Astrocyte of the hippocampus (primary cell): ENCODE measurements around the gene TPRG1.
A peak's percentile ranks its signal among the peaks of the same experiment; 100 is the strongest.

ENCODE experiments used
- DNase-seq: peaks from one replicate; pipeline ENCODE4 v3.0.0; 2011; ENCODE audit warnings: low read depth, low spot score

TPRG1 gene

GRCh38 chr3:189166321-189166720 lies 5.5 kb upstream of the TPRG1 start:
- no peak for DNase-seq

- no peak for DNase-seq
Measured at GRCh38 chr3:189167027-189167766, 4.6 kb upstream of the TPRG1 start.

- DNase-seq: no peak
Measured at GRCh38 chr3:189168711-189169110, 3.1 kb upstream of the TPRG1 start.

- DNase-seq: peak; percentile 34
Measured at GRCh38 chr3:189169728-189170127, 2.0 kb upstream of the TPRG1 start.

GRCh38 chr3:189170559-189170958 lies 1.2 kb upstream of the TPRG1 start:
- peak; percentile 36 for DNase-seq

- no peak for DNase-seq
Measured at GRCh38 chr3:189172668-189173419, 1.1 kb downstream of the TPRG1 start.

- DNase-seq: no peak
Measured at GRCh38 chr3:189184566-189184965, 12.8 kb downstream of the TPRG1 start.

- peak; percentile 83 for DNase-seq
Measured at GRCh38 chr3:189186101-189186500, 14.3 kb downstream of the TPRG1 start.

GRCh38 chr3:189188466-189188865 lies 16.7 kb downstream of the TPRG1 start:
- DNase-seq: peak; percentile 63

- no peak for DNase-seq
Measured at GRCh38 chr3:189192725-189193124, 21.0 kb downstream of the TPRG1 start.

GRCh38 chr3:189195302-189195701 lies 23.5 kb downstream of the TPRG1 start:
- DNase-seq: no peak

GRCh38 chr3:189202106-189202505 lies 30.3 kb downstream of the TPRG1 start:
- no peak for DNase-seq

- peak; percentile 28 for DNase-seq
Measured at GRCh38 chr3:189202583-189202982, 30.8 kb downstream of the TPRG1 start.

GRCh38 chr3:189204167-189204866 lies 32.5 kb downstream of the TPRG1 start:
- no peak for DNase-seq

GRCh38 chr3:189204937-189205336 lies 33.2 kb downstream of the TPRG1 start:
- DNase-seq: no peak

GRCh38 chr3:189210251-189210770 lies 38.5 kb downstream of the TPRG1 start:
- DNase-seq: no peak

- DNase-seq: no peak
Measured at GRCh38 chr3:189212681-189213080, 40.9 kb downstream of the TPRG1 start.

GRCh38 chr3:189214651-189215050 lies 42.9 kb downstream of the TPRG1 start:
- no peak for DNase-seq

GRCh38 chr3:189222927-189223636 lies 51.3 kb downstream of the TPRG1 start:
- peak; percentile 7 for DNase-seq

GRCh38 chr3:189225431-189225830 lies 53.7 kb downstream of the TPRG1 start:
- no peak for DNase-seq

- DNase-seq: no peak
Measured at GRCh38 chr3:189227249-189227648, 55.5 kb downstream of the TPRG1 start.
